GM12892 (cell line): ENCODE data around the gene CMKLR1.

Experiments
- POLR2A ChIP-seq: IDR thresholded peaks from 2 replicates; pipeline ENCODE4 v1.6.1; 2011; ENCODE audit warnings: low read depth, low read length, control low read depth
- POLR2AphosphoS5 ChIP-seq: IDR thresholded peaks from 2 replicates; pipeline ENCODE4 v1.6.1; 2011; ENCODE audit warnings: low read depth, low read length, control low read depth

DNA sequence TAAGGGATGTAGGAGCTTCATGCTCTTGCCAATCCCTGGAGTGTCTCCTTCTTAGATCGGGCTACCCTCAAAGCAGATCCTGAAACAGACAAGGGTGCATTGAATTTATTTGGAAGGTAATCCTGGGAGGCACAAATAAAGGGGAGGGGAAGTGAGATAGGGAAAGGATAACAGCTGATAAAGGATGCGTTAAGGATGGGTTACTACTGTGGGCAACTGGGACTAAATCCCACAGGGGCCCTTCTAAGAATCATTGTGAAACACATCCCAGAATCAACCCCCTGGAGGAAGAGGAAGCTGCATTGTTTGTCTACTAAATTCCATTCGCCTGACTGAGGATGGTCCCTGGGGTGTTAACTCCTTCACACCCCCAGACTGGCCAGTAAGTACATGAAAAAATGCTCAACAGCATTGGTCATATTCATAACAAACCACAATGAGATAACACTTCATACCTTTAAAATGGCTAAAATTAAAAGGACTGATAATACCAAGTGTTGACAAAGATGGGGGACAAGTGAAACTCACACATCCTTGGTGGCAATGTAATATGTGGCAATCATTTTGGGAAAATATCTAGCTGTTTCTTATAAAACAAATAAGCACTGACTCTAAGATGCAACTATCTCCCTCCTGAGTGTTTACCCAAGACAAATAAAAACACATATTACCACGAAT is 37.0 kb upstream of the CMKLR1 start:
- TF ChIP-seq POLR2A (no peak), POLR2AphosphoS5 (no peak)
